ENCODE measurements around the gene IL17RA.

GRCh38 chr22:17091851-17092250 is 7.1 kb downstream of the IL17RA start:
- no peak for TF ChIP-seq CTCF (optimal IDR thresholded peaks at IDR 0.05 in 1 of 3, IDR thresholded peaks at IDR 0.05 in 1 of 3, conservative IDR thresholded peaks at IDR 0.05 in 1 of 3; ENCODE audit: extremely low read depth in 1 of 3, insufficient read depth in 2 of 3, low read length in 3 of 3)
- TF ChIP-seq EZH2 (IDR thresholded peaks at IDR 0.05; ENCODE audit: low read length), result no peak

Measured in keratinocyte (primary cell).